OCI-LY1 (cell line): Measurements from ENCODE around the gene PTCD3.

Experiments used
- EZH2 ChIP-seq: fragments of 200-600 bp; sonication (generic), shearing (Covaris generic); IDR thresholded peaks from 2 replicates; pipeline ENCODE4 v1.8.0; 2017; ENCODE audit warnings: borderline replicate concordance, mixed run types, mild to moderate bottlenecking, antibody characterized with exemption, low read length, moderate library complexity, mixed read lengths
- TF ChIP-seq, protein P1 (sequence below): fragments of 200-600 bp; sonication (generic), shearing (Covaris generic); IDR thresholded peaks from 2 replicates; pipeline ENCODE4 v1.5.1; 2017; ENCODE audit warnings: mild to moderate bottlenecking, antibody characterized with exemption, low read length, moderate library complexity, mixed read lengths

DNA sequence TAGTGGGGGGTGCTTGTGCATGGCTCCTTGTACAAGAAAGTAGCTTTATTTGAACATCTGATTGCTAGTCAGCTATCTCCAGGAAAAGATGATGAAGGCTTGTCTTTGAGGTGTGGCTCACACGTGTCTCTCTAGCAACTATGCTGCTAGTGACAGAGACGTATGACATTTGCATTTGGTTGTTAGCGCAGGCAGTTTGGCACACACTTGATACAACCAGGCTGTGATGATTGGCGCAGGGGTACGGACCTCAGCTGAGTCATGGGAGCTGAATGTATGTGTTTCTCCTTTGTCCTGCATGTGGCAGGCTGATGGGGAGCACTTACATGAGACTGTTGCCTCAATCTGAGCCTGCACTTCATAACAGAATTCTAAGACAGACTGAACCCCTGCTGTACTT is 29.6 kb downstream of the PTCD3 start:
- TF ChIP-seq, protein P1, sequence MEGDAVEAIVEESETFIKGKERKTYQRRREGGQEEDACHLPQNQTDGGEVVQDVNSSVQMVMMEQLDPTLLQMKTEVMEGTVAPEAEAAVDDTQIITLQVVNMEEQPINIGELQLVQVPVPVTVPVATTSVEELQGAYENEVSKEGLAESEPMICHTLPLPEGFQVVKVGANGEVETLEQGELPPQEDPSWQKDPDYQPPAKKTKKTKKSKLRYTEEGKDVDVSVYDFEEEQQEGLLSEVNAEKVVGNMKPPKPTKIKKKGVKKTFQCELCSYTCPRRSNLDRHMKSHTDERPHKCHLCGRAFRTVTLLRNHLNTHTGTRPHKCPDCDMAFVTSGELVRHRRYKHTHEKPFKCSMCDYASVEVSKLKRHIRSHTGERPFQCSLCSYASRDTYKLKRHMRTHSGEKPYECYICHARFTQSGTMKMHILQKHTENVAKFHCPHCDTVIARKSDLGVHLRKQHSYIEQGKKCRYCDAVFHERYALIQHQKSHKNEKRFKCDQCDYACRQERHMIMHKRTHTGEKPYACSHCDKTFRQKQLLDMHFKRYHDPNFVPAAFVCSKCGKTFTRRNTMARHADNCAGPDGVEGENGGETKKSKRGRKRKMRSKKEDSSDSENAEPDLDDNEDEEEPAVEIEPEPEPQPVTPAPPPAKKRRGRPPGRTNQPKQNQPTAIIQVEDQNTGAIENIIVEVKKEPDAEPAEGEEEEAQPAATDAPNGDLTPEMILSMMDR, result no peak
- TF ChIP-seq EZH2, result no peak
